COR-L47 (cell line): ENCODE results near the gene TECRL.

Experiments
- DNase-seq: peaks from one replicate; lab custom pipeline; 2025; lab: John Stamatoyannopoulos, UW

Gene TECRL

DNA sequence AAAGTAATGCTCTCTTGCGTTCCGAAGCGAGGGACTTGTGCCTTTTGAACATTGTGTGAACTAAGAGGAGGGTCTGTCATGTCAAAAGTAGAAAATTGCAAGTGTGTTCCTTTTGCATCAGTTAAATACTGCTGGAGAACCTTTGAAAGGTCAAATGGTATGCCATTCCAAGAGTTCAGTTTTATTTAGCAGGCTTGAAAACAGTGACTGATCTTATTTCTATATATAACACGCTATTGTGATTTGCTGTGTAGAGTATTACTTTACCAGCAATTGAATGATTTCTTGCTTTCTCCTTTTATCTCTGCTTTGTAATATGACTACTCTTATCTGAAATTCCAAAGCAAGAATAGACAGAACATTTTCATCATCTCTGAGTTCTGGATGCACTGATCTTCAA is at the start of gene TECRL:
TECRL (minus strand) TSS at position 151 of the 400 bp plus-strand sequence; CDS start at position 52, 99 bp downstream.
- DNase-seq, result no peak

DNA sequence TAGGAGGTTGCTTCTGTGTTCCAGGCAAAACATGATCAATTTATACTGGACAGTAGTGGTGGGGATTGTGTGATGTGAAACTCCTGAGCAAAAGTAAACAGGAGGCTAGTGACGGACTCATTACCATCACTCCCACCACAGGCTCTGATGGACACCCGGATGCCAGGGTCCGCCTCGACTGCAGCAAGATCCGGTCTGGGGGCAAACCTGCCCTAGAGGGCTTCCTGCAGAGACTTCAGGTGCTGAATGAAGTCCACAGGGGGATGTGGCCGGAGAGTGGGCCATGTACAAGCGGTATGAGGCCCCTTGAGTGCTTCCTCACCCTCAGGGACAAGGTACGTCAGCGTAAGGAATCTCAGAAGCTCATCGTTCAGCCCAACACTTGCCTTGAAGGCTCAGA is 23.4 kb upstream of the TECRL start:
- DNase-seq, result no peak

GRCh38 chr4:64430933-64431332 is 21.7 kb upstream of the TECRL start:
- no peak for DNase-seq

DNA sequence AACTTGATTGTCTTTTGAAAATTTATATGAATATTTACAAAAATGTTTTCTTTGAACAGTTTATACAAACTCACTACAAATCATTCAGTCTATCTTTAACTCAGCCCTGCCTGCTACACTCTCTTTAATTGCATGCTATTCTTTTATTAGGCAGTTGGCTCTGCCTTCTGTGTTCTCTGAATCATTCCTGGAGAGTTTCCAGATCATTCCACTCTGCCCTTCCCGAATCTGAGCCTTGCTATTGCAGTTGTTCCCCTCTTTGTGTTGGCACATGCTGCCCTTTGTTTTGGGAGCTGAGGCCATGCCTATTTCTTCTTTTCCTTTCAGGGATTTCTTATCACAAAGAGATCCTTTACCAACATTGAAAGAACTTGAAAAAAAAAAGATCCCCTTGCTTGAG is 8.7 kb upstream of the TECRL start:
- DNase-seq, result peak; percentile 29

GRCh38 chr4:64407000-64407399 is 2.2 kb downstream of the TECRL start:
- DNase-seq, result no peak

GRCh38 chr4:64405761-64406160 is 3.5 kb downstream of the TECRL start:
- no peak for DNase-seq

DNA sequence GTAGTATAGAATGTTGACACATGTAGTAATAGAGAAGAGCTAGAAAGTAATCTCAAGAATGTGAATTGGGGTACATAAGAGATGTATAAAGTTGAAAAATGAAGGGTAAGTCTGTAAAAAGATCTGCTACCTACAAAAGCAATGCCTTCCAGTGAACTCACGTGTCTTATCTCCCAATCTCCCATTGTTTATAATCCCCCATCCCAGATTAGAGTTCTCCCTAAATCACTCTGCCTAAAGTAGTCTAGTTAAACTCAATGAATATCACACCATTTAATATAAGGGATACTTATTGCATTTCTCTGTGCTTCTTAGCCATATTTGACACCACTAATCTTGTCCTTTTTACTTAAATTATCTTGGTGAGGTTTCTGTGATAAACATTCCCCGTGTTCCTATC is 6.6 kb downstream of the TECRL start:
- DNase-seq, result no peak

DNA sequence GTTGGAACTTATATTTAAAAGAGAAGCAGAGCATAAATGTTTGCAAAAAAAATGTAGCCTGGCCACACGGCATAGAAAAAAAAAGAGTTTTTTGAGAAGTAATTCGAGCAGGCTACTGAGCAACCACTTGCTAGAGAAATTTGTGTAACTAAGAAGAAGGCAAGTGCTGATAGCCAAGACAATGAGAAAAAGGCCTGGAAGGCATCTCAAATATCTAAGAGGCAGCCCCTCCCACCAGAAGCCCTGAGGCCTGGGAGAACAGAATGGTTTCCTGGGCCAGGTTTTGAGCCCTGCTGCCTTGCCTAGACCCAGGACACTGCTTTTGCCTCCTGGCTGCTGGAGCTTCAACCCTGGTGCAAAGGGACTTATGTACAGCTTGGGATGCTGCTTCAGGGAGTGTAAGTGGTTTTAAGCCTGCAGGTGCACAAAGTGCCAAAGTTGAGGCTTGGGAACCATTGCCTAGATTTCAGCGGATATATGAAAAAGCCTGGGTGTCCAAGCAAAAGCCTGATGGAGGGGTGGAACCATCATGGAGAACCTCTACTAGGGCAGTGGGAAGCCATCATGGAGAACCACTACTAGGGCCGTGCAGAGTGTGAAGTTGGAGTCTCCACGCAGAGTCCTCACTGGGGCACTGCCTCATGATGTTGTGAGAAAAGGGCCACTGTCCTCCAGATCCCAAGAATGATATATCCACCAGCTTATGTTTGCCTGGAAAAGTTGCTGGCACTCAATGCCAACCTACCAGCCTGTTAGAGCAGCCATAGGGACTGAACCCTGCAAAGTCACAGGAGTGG is 9.7 kb downstream of the TECRL start:
- no peak for DNase-seq

DNA sequence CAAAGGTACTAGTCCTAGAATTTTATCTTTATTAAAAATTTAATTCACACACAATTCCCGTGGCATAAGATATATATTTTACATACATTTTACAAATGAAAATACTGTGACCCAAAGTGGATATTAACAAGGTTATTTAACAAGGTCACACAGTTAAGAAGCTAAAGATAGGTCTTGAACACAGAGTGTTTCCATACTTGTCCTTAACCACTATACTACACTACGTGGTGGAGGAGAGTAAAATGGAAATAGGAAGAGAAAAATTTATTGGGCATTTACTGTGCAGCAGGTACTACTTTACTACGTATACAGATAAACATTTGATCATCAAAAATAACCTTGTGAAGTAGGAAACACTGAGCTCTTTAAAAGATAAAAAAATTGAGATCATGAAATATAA is 14.8 kb downstream of the TECRL start:
- DNase-seq, result no peak

DNA sequence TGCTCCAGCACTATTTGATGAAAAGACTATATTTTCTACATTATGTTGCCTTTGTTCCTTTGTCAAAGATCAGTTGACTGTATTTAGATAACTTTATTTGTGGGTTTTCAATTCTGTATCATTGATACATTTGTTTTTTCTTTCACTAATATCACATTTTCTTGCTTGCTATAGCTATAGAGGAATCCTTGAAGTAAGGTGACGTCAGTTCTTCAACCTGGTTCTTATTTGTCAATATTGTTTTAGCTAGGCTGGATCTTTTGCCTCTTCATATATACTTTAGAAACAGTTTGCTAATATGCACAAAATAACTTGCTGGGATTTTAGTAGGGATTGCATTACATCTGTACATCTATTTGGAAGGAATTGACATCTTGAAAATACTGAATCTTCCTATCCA is 21.0 kb downstream of the TECRL start:
- no peak for DNase-seq

- DNase-seq, result no peak
Measured at GRCh38 chr4:64385220-64385619, 24.0 kb downstream of the TECRL start.

- DNase-seq, result no peak
Measured at GRCh38 chr4:64384237-64385203, 24.7 kb downstream of the TECRL start.

GRCh38 chr4:64368741-64369140 is 40.5 kb downstream of the TECRL start:
- DNase-seq, result no peak

- DNase-seq, result no peak
Measured at GRCh38 chr4:64361399-64361740, 47.9 kb downstream of the TECRL start.

- DNase-seq, result no peak
Measured at GRCh38 chr4:64360664-64361398, 48.4 kb downstream of the TECRL start.

GRCh38 chr4:64359489-64359888 is 49.8 kb downstream of the TECRL start:
- no peak for DNase-seq

DNA sequence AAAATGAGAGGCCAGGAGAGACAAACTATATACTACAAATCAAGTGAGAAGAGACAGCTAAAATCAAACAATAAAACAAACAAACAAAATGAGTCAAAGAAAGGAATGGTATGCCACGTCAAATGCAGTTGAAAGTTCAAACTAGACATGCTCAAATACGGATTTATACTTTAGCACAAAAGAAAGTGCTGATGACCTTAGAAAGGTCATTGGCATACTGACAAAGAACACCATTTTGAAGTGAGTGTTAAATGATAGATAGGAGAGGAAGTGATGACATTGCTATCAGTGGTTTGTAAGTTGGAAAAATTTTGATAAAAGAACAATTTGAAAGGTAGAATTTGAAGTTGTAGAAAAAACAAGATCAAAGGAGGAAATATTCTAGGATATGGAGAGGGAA is 55.3 kb downstream of the TECRL start:
- no peak for DNase-seq

DNA sequence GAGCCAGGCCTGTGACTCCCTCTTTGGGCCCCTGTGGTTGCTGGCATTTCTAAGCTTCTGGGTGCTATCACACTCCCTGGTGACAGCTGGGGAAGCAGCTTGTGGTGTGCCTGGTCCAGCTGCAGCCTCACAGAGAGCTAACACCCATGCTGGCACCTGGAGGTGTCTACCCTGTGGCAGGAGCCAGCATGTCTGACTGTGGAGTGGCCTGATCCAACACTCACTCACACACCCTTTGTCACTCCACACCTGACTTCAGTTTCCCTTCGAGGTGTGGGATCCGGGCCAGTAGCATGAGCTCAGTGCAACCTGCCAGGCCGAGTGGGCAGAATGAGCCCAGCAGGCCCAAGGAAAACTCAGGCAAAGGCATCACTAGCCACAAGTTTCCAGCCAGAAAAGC is 67.5 kb downstream of the TECRL start:
- DNase-seq, result peak; percentile 23

DNA sequence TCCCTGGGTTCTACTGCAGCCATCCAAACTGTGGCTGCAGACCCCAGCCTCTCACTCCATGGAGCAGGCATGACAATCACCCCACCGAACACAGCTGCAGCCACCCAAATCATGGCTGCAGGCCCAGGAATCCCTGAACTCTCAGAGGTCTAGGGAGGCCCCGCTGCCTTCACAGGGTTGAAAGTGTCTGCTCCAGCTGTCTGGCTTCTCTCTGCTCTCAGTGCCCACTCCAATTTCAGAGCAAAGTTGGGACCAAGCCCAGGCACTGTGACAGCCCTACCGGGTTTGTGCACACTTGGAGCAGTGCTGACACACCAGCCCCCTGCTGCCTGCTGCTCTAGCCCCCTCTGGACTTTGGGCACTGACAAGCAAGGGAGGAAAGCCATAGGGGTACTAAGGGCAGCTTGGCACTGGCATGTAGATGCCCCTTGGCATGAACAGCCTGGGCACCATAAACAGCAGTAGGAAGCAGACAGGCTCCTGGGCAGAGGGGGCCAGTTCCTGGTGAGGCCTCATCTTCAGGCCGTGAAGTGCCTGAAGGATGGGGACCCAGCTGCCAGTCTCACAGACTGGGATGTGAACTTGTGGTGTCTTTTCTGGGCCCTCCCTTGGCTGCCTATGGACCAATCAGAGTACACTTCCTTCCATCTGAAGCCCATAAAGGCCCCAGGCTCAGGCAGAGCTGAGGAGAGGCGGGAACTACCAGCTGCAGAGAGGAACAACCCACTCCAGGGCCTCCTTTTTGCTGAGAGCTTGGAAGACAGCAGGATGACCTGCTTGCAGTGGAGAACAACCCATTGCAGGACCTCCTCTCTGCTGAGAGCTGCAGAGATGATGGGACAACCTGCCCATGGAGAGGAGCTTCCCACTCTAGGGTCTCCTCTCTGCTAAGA is 68.8 kb downstream of the TECRL start:
- DNase-seq, result no peak

- no peak for DNase-seq
Measured at GRCh38 chr4:64334964-64335363, 74.3 kb downstream of the TECRL start.

DNA sequence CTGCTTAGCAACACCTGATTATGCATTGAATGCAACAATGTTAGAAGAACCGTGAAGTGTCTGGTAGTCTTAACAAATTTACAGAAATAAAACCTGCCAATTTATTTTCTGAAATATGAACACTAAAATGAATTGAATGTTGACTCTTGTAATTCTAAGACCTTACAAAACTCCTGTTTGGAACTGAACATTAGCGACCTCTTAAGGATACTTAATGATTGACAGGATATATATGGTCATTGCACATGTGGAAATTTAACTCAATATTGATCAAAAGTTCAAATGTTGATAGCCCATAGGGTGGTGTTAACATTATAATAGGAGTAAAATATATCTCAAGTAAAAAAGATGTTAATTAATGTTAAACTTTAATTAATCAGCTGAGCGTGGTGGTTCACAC is 79.1 kb downstream of the TECRL start:
- DNase-seq, result no peak
